Activated CD8-positive, alpha-beta memory T cell treated with anti-CD3 and anti-CD28 coated beads, Interleukin-2, amount 50 U/mL, for 24 hours (primary cell): ENCODE data around the gene KRTAP5-8.
"Not testable (repeated sequence)": the region's sequence is repeated elsewhere in the genome, so short reads cannot be mapped to it uniquely, and the experiment has no call there.

ENCODE experiments used
- DNase-seq: peaks from one replicate; pipeline ENCODE4 v3.0.0-alpha.2; 2020; ENCODE audit errors: extremely low read depth

The KRTAP5-8 gene

GRCh38 chr11:71543866-71544265 lies 6.0 kb downstream of the KRTAP5-8 start:
- DNase-seq = no peak

- DNase-seq = no peak
Observed at GRCh38 chr11:71544525-71545214, 6.8 kb downstream of the KRTAP5-8 start.

GRCh38 chr11:71545405-71545966 lies 7.7 kb downstream of the KRTAP5-8 start:
- DNase-seq = no peak

GRCh38 chr11:71548120-71548519 lies 10.3 kb downstream of the KRTAP5-8 start, which contains the start of gene KRTAP5-9:
Gene KRTAP5-9, plus strand, starts transcription at chr11:71548420. Its CDS starts 238 bp downstream, at chr11:71548658.
- DNase-seq = no peak

- DNase-seq = no peak
Observed at GRCh38 chr11:71548716-71549151, 10.9 kb downstream of the KRTAP5-8 start.

- DNase-seq = no peak
Observed at GRCh38 chr11:71551711-71552110, 13.9 kb downstream of the KRTAP5-8 start.

- no peak for DNase-seq
Observed at GRCh38 chr11:71554996-71555395, 17.2 kb downstream of the KRTAP5-8 start.

- DNase-seq = no peak
Observed at GRCh38 chr11:71555508-71555907, 17.7 kb downstream of the KRTAP5-8 start.

- DNase-seq = no peak
Observed at GRCh38 chr11:71556018-71556417, 18.2 kb downstream of the KRTAP5-8 start.

- no peak for DNase-seq
Observed at GRCh38 chr11:71557257-71557656, 19.4 kb downstream of the KRTAP5-8 start.

- DNase-seq = no peak
Observed at GRCh38 chr11:71558996-71559395, 21.2 kb downstream of the KRTAP5-8 start.

GRCh38 chr11:71562120-71562519 lies 24.3 kb downstream of the KRTAP5-8 start:
- no peak for DNase-seq

GRCh38 chr11:71563406-71563805 lies 25.6 kb downstream of the KRTAP5-8 start:
- no peak for DNase-seq

GRCh38 chr11:71564430-71564829 lies 26.6 kb downstream of the KRTAP5-8 start:
- DNase-seq = no peak

GRCh38 chr11:71565263-71565662 lies 27.4 kb downstream of the KRTAP5-8 start, which contains the start of gene KRTAP5-10:
Gene KRTAP5-10, plus strand, starts transcription at chr11:71565563. Its CDS starts 25 bp downstream, at chr11:71565588.
- no peak for DNase-seq

- no peak for DNase-seq
Observed at GRCh38 chr11:71566081-71566620, 28.3 kb downstream of the KRTAP5-8 start.

GRCh38 chr11:71566626-71567599 lies 29.1 kb downstream of the KRTAP5-8 start:
- not testable (repeated sequence) for DNase-seq

GRCh38 chr11:71567633-71568032 lies 29.8 kb downstream of the KRTAP5-8 start:
- not testable (repeated sequence) for DNase-seq

GRCh38 chr11:71568704-71569349 lies 31.0 kb downstream of the KRTAP5-8 start:
- no peak for DNase-seq

GRCh38 chr11:71571101-71571850 lies 33.5 kb downstream of the KRTAP5-8 start:
- not testable (repeated sequence) for DNase-seq

GRCh38 chr11:71572811-71573210 lies 35.0 kb downstream of the KRTAP5-8 start:
- DNase-seq = no peak
